Suprapubic skin (tissue), 4 donors: Measurements from ENCODE around the gene CERS4. TPM values are rescaled to one million over a fixed set of nuclear protein-coding genes. Genes with fewer than 3 reads are reported as not detected.

Source experiments
- DNase-seq, 2 donors: peaks; one replicate each; pipeline ENCODE4 v3.0.0-alpha.2; 2019; ENCODE audit warnings: low spot score in 2 of 2
- H3K27ac ChIP-seq: fragments of 200-600 bp; sonication (generic); one replicate; pipeline ENCODE4 v1.5.1; 2019
- H3K27me3 ChIP-seq: fragments of 200-600 bp; sonication (generic); one replicate; pipeline ENCODE4 v1.5.1; 2019
- H3K36me3 ChIP-seq: fragments of 200-600 bp; sonication (generic); one replicate; pipeline ENCODE4 v1.5.1; 2019
- H3K4me1 ChIP-seq: fragments of 200-600 bp; sonication (generic); one replicate; pipeline ENCODE4 v1.5.1; 2019
- H3K4me3 ChIP-seq: fragments of 200-600 bp; sonication (generic); one replicate; pipeline ENCODE4 v1.5.1; 2019; ENCODE audit warnings: mild to moderate bottlenecking
- H3K9me3 ChIP-seq: fragments of 200-600 bp; sonication (generic); one replicate; pipeline ENCODE4 v1.5.1; 2019
- EP300 ChIP-seq: sonication (generic); formaldehyde crosslinking; IDR thresholded peaks from one replicate; pipeline ENCODE4 v1.6.1; 2017; ENCODE audit warnings: antibody characterized with exemption
- POLR2A ChIP-seq, 2 donors: fragments of 450-650 bp; IDR thresholded peaks; one replicate each; pipeline ENCODE4 v1.6.1; 2017; ENCODE audit warnings: antibody characterized with exemption in 2 of 2, mild to moderate bottlenecking in 2 of 2, moderate library complexity in 2 of 2
- POLR2AphosphoS5 ChIP-seq, 3 donors: sonication (generic); formaldehyde crosslinking; IDR thresholded peaks; one replicate each; pipeline ENCODE4 v1.6.1; 2017; ENCODE audit warnings: antibody characterized with exemption in 3 of 3
- WGBS: methylation state at CpG from one replicate; pipeline ENCODE4 v1.1.5; 2018; 5-methylcytosine and 5-hydroxymethylcytosine counted together
- total RNA-seq, 4 donors: library from RNA; depleted of rRNA; stranded (reverse); fragments of >200 nt; gene quantifications; one replicate each; pipeline ENCODE4 v1.1.0, GENCODE V29; 2016
- TF ChIP-seq, protein P1 (sequence below), 2 donors: fragments of 200-600 bp in 1 of 2; fragments of 450-650 bp in 1 of 2; sonication (generic) in 1 of 2; IDR thresholded peaks; one replicate each; pipeline ENCODE4 v1.5.1; 2016 to 2019; ENCODE audit warnings: antibody characterized with exemption in 2 of 2, mild to moderate bottlenecking in 1 of 2, moderate library complexity in 1 of 2

CERS4 gene
- total RNA-seq, 4 donors from 2014 or later = 84.6 to 132 (median 118) TPM

DNA sequence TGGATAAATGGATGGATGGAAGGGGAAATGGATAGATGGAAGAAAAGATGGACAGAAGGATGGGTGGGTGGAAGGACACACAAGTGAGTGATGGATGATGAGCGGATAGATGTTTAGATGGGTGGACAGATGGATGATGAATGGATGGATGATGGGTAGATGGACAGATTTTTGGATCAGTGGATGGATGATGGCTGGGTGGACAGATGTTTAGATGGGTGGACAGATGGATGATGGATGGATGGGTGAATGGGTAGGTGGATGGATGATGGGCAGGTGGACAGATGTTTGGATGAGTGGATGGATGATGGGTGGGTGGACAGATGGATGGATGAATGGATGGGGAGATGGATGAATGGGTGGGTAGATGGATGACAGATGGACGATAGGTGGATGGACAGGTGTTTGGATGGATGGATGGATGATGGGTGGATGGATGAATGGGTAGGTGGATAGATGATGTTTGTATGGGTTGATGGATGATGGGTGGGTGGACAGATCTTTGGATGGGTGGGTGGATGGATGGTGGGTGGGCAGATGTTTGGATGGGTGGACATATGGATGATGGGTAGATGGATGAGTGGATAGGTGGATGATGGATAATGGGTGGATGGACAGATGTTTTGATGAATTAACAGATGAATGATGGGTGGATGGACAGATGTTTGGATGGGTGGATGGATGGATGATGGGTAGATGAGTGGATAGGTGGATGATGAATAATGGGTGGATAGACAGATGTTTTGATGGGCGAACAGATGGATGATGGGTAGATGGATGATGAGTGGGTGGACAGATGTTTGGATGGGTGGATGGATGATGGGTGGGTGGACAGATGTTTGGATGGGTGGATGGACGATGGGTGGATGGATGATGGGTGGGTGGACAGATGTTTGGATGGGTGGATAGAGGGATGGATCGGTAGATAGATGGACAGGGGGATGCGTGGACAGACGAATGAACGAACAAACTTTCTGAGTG, 39.5 kb downstream of the CERS4 start:
- no peak for DNase-seq
- H3K4me3 ChIP-seq = no peak overlapping the region
- peaks cover 16% of the 10 kb centered on the region for H3K4me1 ChIP-seq
- H3K9me3 ChIP-seq = no peaks in the 10 kb centered on the region
- TF ChIP-seq, protein P1, sequence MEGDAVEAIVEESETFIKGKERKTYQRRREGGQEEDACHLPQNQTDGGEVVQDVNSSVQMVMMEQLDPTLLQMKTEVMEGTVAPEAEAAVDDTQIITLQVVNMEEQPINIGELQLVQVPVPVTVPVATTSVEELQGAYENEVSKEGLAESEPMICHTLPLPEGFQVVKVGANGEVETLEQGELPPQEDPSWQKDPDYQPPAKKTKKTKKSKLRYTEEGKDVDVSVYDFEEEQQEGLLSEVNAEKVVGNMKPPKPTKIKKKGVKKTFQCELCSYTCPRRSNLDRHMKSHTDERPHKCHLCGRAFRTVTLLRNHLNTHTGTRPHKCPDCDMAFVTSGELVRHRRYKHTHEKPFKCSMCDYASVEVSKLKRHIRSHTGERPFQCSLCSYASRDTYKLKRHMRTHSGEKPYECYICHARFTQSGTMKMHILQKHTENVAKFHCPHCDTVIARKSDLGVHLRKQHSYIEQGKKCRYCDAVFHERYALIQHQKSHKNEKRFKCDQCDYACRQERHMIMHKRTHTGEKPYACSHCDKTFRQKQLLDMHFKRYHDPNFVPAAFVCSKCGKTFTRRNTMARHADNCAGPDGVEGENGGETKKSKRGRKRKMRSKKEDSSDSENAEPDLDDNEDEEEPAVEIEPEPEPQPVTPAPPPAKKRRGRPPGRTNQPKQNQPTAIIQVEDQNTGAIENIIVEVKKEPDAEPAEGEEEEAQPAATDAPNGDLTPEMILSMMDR (IDR thresholded peaks at IDR 0.05) = no peak
- no peak for TF ChIP-seq POLR2A (IDR thresholded peaks at IDR 0.05)
- no peak for TF ChIP-seq POLR2AphosphoS5 (IDR thresholded peaks at IDR 0.05)
- TF ChIP-seq EP300 = no peak
- no peaks in the 10 kb centered on the region for H3K27me3 ChIP-seq
- 92% methylated on average over 8 of the region's 8 CpGs for WGBS
- peaks cover 7% of the 10 kb centered on the region for H3K36me3 ChIP-seq
- no peak overlapping the region for H3K27ac ChIP-seq

DNA sequence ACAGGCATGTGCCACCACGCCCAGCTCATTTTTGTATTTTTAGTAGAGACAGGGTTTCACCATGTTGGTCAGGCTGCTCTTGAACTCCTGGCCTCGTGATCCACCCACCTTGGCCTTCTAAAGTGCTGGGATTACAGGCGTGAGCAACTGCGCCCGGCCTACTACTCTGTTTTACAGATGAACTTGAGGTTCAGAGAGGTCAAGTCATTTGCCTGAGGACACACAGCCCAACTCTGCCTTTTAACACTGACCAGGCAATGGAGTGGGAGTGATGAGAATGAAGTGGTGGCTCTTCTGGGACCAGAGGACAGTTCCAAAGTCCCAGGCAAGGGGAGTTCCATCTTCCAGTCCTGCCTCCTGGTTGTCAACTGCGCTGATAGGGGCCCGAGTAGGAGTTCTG, 41.4 kb downstream of the CERS4 start:
- H3K9me3 ChIP-seq = no peaks in the 10 kb centered on the region
- WGBS = 83% methylated on average over 7 of the region's 7 CpGs
- DNase-seq = no peak
- TF ChIP-seq POLR2AphosphoS5 (IDR thresholded peaks at IDR 0.05) (no peak), EP300 (no peak), POLR2A (IDR thresholded peaks at IDR 0.05) (no peak)
- TF ChIP-seq, protein P1 (IDR thresholded peaks at IDR 0.05) = no peak
- H3K27ac ChIP-seq = peak overlapping the region; percentile 18
- H3K27me3 ChIP-seq = no peaks in the 10 kb centered on the region
- H3K36me3 ChIP-seq = peaks cover 21% of the 10 kb centered on the region
- peaks cover 16% of the 10 kb centered on the region for H3K4me1 ChIP-seq
- H3K4me3 ChIP-seq = no peak overlapping the region

DNA sequence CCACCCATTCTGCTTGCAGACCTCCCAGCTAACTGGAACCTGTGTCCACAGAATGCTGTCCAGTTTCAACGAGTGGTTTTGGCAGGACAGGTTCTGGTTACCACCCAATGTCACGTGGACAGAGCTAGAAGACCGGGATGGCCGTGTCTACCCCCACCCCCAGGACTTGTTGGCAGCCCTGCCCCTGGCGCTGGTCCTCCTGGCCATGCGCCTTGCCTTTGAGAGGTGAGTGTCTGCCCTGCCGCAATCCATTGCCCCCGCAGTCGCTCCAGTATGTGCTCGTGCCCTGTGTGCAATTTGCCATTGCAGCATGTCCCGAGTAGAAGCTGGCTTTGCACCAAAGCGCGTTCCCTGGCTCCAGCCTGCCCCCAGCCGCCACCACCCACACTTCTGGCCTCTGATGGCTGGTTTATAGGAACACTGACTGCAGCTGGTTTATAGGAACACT, 41.9 kb downstream of the CERS4 start:
- no peaks in the 10 kb centered on the region for H3K9me3 ChIP-seq
- H3K27ac ChIP-seq = peak overlapping the region; percentile 18
- TF ChIP-seq, protein P1 (IDR thresholded peaks at IDR 0.05) = no peak
- TF ChIP-seq EP300 (no peak), POLR2AphosphoS5 (IDR thresholded peaks at IDR 0.05) (peak in 1 of 3 donors; percentile 56), POLR2A (IDR thresholded peaks at IDR 0.05) (no peak)
- peaks cover 16% of the 10 kb centered on the region for H3K4me1 ChIP-seq
- peaks cover 25% of the 10 kb centered on the region for H3K36me3 ChIP-seq
- DNase-seq = peak; percentile 81 to 89
- no peaks in the 10 kb centered on the region for H3K27me3 ChIP-seq
- 81% methylated on average over 8 of the region's 14 CpGs for WGBS
- no peak overlapping the region for H3K4me3 ChIP-seq

DNA sequence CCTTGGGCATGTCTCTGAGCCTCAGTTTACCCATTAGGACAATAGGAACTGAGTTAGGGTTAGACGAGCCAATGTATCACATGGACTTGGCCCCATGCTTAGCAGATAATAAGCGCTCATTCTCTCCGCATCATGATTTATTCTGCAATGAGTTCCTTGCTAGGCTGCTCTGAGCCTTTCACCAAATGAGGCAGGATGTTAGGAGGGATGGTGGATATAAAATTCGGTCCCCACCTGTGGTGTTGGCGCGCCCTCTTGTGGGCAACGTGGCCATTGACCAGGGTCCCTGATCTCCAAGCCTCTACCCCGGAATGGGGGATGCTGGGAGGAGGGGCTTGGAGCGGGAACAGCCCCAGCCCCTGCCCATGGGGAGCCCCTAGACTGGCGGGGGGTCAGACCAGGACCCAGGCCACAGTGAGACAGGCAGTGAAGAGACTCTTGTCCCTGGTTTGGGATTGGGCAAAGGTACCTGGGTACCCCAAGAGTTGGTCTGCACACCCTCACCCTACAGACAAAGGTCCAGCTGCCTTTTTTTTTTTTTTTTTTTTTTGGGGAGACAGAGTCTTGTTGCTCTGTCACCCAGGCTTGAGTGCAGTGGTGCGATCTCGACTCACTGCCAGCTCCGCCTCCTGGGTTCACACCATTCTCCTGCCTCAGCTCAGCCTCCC, 43.9 kb downstream of the CERS4 start:
- 43% methylated on average over 9 of the region's 13 CpGs for WGBS
- peaks cover 39% of the 10 kb centered on the region for H3K36me3 ChIP-seq
- peak; percentile 90 for DNase-seq
- H3K4me1 ChIP-seq = peaks cover 16% of the 10 kb centered on the region
- H3K27me3 ChIP-seq = no peaks in the 10 kb centered on the region
- TF ChIP-seq, protein P1 (IDR thresholded peaks at IDR 0.05) = peak; percentile 82 to 86
- TF ChIP-seq EP300 (no peak), POLR2AphosphoS5 (IDR thresholded peaks at IDR 0.05) (peak in 1 of 3 donors; percentile 16), POLR2A (IDR thresholded peaks at IDR 0.05) (no peak)
- no peaks in the 10 kb centered on the region for H3K9me3 ChIP-seq
- no peak overlapping the region for H3K4me3 ChIP-seq
- no peak overlapping the region for H3K27ac ChIP-seq

DNA sequence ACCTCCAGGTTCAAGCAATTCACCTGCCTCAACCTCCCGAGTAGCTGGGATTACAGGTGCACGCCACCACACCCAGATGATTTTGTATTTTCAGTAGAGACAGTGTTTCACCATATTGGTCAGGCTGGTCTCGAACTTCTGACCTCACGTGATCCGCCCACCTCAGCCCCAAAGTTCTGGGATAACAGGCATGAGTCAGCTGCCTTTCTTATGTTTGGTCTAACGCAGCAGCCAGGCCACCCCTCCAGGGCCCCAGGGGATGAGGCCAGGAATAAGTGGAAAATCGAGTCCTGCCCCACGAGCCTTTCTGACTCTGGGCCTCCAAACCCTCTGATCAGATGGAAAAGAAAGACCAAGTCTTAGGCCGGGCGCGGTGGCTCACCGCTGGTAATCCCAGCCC, 44.5 kb downstream of the CERS4 start:
- H3K36me3 ChIP-seq = peaks cover 44% of the 10 kb centered on the region
- 87% methylated on average over 11 of the region's 12 CpGs for WGBS
- no peak overlapping the region for H3K27ac ChIP-seq
- peaks cover 16% of the 10 kb centered on the region for H3K4me1 ChIP-seq
- no peak overlapping the region for H3K4me3 ChIP-seq
- DNase-seq = no peak
- TF ChIP-seq EP300 = no peak
- TF ChIP-seq, protein P1 (IDR thresholded peaks at IDR 0.05) = no peak
- no peak for TF ChIP-seq POLR2A (IDR thresholded peaks at IDR 0.05)
- no peak for TF ChIP-seq POLR2AphosphoS5 (IDR thresholded peaks at IDR 0.05)
- H3K27me3 ChIP-seq = no peaks in the 10 kb centered on the region
- no peaks in the 10 kb centered on the region for H3K9me3 ChIP-seq
